Globus pallidus (tissue), 1 donor: ENCODE measurements around the gene NPPC.

Experiments
- DNase-seq: peaks from one replicate; pipeline ENCODE4 v3.0.0-alpha.2; 2015; ENCODE audit warnings: low spot score

Gene NPPC

GRCh38 chr2:231935207-231935524 lies 9.0 kb upstream of the NPPC start:
- no peak for DNase-seq

GRCh38 chr2:231934441-231935206 lies 8.4 kb upstream of the NPPC start:
- no peak for DNase-seq

- DNase-seq, result no peak
These were observed 7.8 kb upstream of the NPPC start for GRCh38 chr2:231933916-231934401.

GRCh38 chr2:231932985-231933915 lies 7.1 kb upstream of the NPPC start:
- no peak for DNase-seq

GRCh38 chr2:231932711-231932970 lies 6.4 kb upstream of the NPPC start:
- no peak for DNase-seq

GRCh38 chr2:231931481-231931915 lies 5.3 kb upstream of the NPPC start:
- no peak for DNase-seq

GRCh38 chr2:231930593-231931281 lies 4.5 kb upstream of the NPPC start:
- no peak for DNase-seq

GRCh38 chr2:231929961-231930592 lies 3.9 kb upstream of the NPPC start:
- no peak for DNase-seq

GRCh38 chr2:231928901-231929725 lies 2.9 kb upstream of the NPPC start:
- no peak for DNase-seq

GRCh38 chr2:231928481-231928880 lies 2.3 kb upstream of the NPPC start:
- DNase-seq, result no peak

GRCh38 chr2:231927566-231927890 lies 1.3 kb upstream of the NPPC start:
- no peak for DNase-seq

- peak; percentile 61 for DNase-seq
These were observed 767 bp upstream of the NPPC start for GRCh38 chr2:231926761-231927565.

- DNase-seq, result peak; percentile 84
These were observed 655 bp downstream of the NPPC start for GRCh38 chr2:231925303-231926179.

- DNase-seq, result no peak
These were observed 1.3 kb downstream of the NPPC start for GRCh38 chr2:231924889-231925275.

GRCh38 chr2:231923951-231924888 lies 2.0 kb downstream of the NPPC start:
- DNase-seq, result no peak

- no peak for DNase-seq
These were observed 3.2 kb downstream of the NPPC start for GRCh38 chr2:231923010-231923344.

- no peak for DNase-seq
These were observed 3.7 kb downstream of the NPPC start for GRCh38 chr2:231922311-231923009.

GRCh38 chr2:231920795-231921194 lies 5.4 kb downstream of the NPPC start:
- no peak for DNase-seq
